GM19467 (cell line): Measurements from ENCODE around the gene PAQR5.
"Not testable (repeated sequence)": the region's sequence is repeated elsewhere in the genome, so short reads cannot be mapped to it uniquely, and the experiment has no call there.

ENCODE experiments used
- ATAC-seq: cut with Tn5 transposase; IDR thresholded peaks from one replicate; pipeline ENCODE4 v1.9.1; 2021; ENCODE audit warnings: mild to moderate bottlenecking, moderate library complexity; ENCODE audit not compliant: unreplicated experiment

The PAQR5 gene

GRCh38 chr15:69314736-69315135 is 16.0 kb downstream of the PAQR5 start:
- ATAC-seq, result no peak

- ATAC-seq, result no peak
Observed at GRCh38 chr15:69315402-69316110, 16.8 kb downstream of the PAQR5 start.

GRCh38 chr15:69316291-69316690 is 17.6 kb downstream of the PAQR5 start:
- ATAC-seq, result no peak

GRCh38 chr15:69317392-69317841 is 18.7 kb downstream of the PAQR5 start:
- no peak for ATAC-seq

GRCh38 chr15:69318033-69318432 is 19.3 kb downstream of the PAQR5 start:
- ATAC-seq, result no peak

GRCh38 chr15:69319384-69320375 is 21.0 kb downstream of the PAQR5 start:
- no peak for ATAC-seq

- no peak for ATAC-seq
Observed at GRCh38 chr15:69320977-69321554, 22.4 kb downstream of the PAQR5 start.

GRCh38 chr15:69323893-69324430 is 25.2 kb downstream of the PAQR5 start:
- no peak for ATAC-seq

GRCh38 chr15:69324565-69324964 is 25.9 kb downstream of the PAQR5 start:
- no peak for ATAC-seq

- ATAC-seq, result no peak
Observed at GRCh38 chr15:69325456-69325971, 26.8 kb downstream of the PAQR5 start.

GRCh38 chr15:69328080-69328479 is 29.4 kb downstream of the PAQR5 start:
- ATAC-seq, result no peak

GRCh38 chr15:69328739-69329138 is 30.0 kb downstream of the PAQR5 start:
- no peak for ATAC-seq

- ATAC-seq, result no peak
Observed at GRCh38 chr15:69337138-69337537, 38.4 kb downstream of the PAQR5 start.

GRCh38 chr15:69338535-69339213 is 40.0 kb downstream of the PAQR5 start:
- ATAC-seq, result no peak

GRCh38 chr15:69339214-69339543 is 40.5 kb downstream of the PAQR5 start:
- ATAC-seq, result not testable (repeated sequence)

GRCh38 chr15:69340243-69340900 is 41.7 kb downstream of the PAQR5 start:
- no peak for ATAC-seq

- no peak for ATAC-seq
Observed at GRCh38 chr15:69341356-69341755, 42.6 kb downstream of the PAQR5 start.

- no peak for ATAC-seq
Observed at GRCh38 chr15:69342460-69343076, 43.9 kb downstream of the PAQR5 start.

GRCh38 chr15:69343133-69343532 is 44.4 kb downstream of the PAQR5 start:
- no peak for ATAC-seq

GRCh38 chr15:69344238-69344637 is 45.5 kb downstream of the PAQR5 start:
- ATAC-seq, result no peak
